IMR-90 (cell line): ENCODE data around the gene ACTBL2. TPM values are rescaled to one million over a fixed set of nuclear protein-coding genes. Genes with fewer than 3 reads are reported as not detected.

Source experiments
- ATAC-seq: fragments of 200-7000 bp; cut with Tn5 transposase; 2 replicates; pipeline ENCODE4 v1.9.1; 2020; ENCODE audit warnings: low read depth, mild to moderate bottlenecking, moderate library complexity
- BruUV-seq: library from RNA; stranded (reverse); fragments of 400-500 nt; replicated peaks from 2 replicates; lab custom pipeline; 2021; lab: Mats Ljungman, UMichigan
- CTCF ChIA-PET: fragments of 300-600 bp; formaldehyde crosslinking; extraction: SDS; loops from one replicate; lab custom pipeline; 2021; ENCODE audit warnings: antibody characterized with exemption; lab: Yijun Ruan, JAX
- POLR2A ChIA-PET: fragments of 300-600 bp; sonication (Branson Sonifier 250); formaldehyde crosslinking; loops from one replicate; lab custom pipeline; 2022; ENCODE audit warnings: antibody characterized with exemption; ENCODE audit not compliant: unreplicated experiment; lab: Charles Lee
- DNase-seq: peaks from one replicate; pipeline ENCODE4 v3.0.0; 2013
- H2AFZ ChIP-seq: replicated peaks from 2 replicates; pipeline ENCODE3; 2013; ENCODE audit warnings: low read length, mild to moderate bottlenecking; ENCODE audit not compliant: poor library complexity
- H2AK5ac ChIP-seq: 2 replicates; pipeline ENCODE4 v1.6.1; 2013; ENCODE audit warnings: low read depth, low read length, inconsistent platforms
- H2AK9ac ChIP-seq: replicated peaks from 2 replicates; pipeline ENCODE3; 2013; ENCODE audit warnings: mild to moderate bottlenecking, low read depth, low read length, moderate library complexity; ENCODE audit not compliant: poor library complexity
- H2BK120ac ChIP-seq: 2 replicates; pipeline ENCODE4 v1.6.1; 2013; ENCODE audit warnings: low read depth, low read length, inconsistent platforms
- H2BK15ac ChIP-seq: 3 replicates; pipeline ENCODE4 v1.6.1; 2013; ENCODE audit warnings: low read depth, low read length, inconsistent platforms
- H2BK20ac ChIP-seq: 2 replicates; pipeline ENCODE4 v1.6.1; 2013; ENCODE audit warnings: low read depth, mild to moderate bottlenecking, inconsistent platforms, low read length, moderate library complexity
- H2BK5ac ChIP-seq: 2 replicates; pipeline ENCODE4 v1.6.1; 2013; ENCODE audit warnings: mild to moderate bottlenecking, low read depth, low read length, inconsistent platforms; ENCODE audit not compliant: poor library complexity, severe bottlenecking
- H3K14ac ChIP-seq: replicated peaks from 2 replicates; pipeline ENCODE4 v1.6.1; 2013; ENCODE audit warnings: low read depth, low read length, inconsistent platforms
- H3K18ac ChIP-seq: 2 replicates; pipeline ENCODE4 v1.6.1; 2013; ENCODE audit warnings: low read depth, low read length, control low read depth
- H3K23ac ChIP-seq: 2 replicates; pipeline ENCODE4 v1.6.1; 2013; ENCODE audit warnings: low read depth, low read length, inconsistent platforms
- H3K27ac ChIP-seq: 2 replicates; pipeline ENCODE4 v1.5.1; 2013; ENCODE audit warnings: mild to moderate bottlenecking, control low read depth, low read length; ENCODE audit not compliant: insufficient read depth
- H3K27me3 ChIP-seq: 2 replicates; pipeline ENCODE4 v1.6.1; 2013; ENCODE audit warnings: low read length; ENCODE audit not compliant: control insufficient read depth, insufficient read depth
- H3K36me3 ChIP-seq: 2 replicates; pipeline ENCODE4 v1.6.1; 2013; ENCODE audit warnings: low read length, mixed read lengths; ENCODE audit not compliant: control insufficient read depth, insufficient read depth
- H3K4ac ChIP-seq: 2 replicates; pipeline ENCODE4 v1.6.1; 2013; ENCODE audit warnings: low read depth, low read length, inconsistent platforms
- H3K4me1 ChIP-seq: 2 replicates; pipeline ENCODE4 v1.6.1; 2013; ENCODE audit warnings: low read length, mixed read lengths; ENCODE audit not compliant: control insufficient read depth, insufficient read depth
- H3K4me2 ChIP-seq: 2 replicates; pipeline ENCODE4 v1.6.1; 2013; ENCODE audit warnings: low read depth, mild to moderate bottlenecking, control low read depth, low read length, moderate library complexity
- H3K4me3 ChIP-seq: 2 replicates; pipeline ENCODE4 v1.5.1; 2013; ENCODE audit warnings: low read depth, mild to moderate bottlenecking, control low read depth, low read length, moderate library complexity; ENCODE audit not compliant: insufficient read depth
- H3K56ac ChIP-seq: 2 replicates; pipeline ENCODE4 v1.6.1; 2013; ENCODE audit warnings: low read length, inconsistent platforms; ENCODE audit not compliant: insufficient read depth; ENCODE audit errors: extremely low read depth
- H3K79me1 ChIP-seq, 2 experiments: 2 replicates each; pipeline ENCODE4 v1.6.1; 2013; ENCODE audit warnings: low read length in 2 of 2, inconsistent platforms in 1 of 2, low read depth in 1 of 2
- H3K9ac ChIP-seq: 2 replicates; pipeline ENCODE4 v1.6.1; 2013; ENCODE audit warnings: low read depth, low read length, control low read depth
- H3K9me1 ChIP-seq: 2 replicates; pipeline ENCODE4 v1.6.1; 2013; ENCODE audit warnings: low read length, inconsistent platforms; ENCODE audit not compliant: insufficient read depth
- H3K9me3 ChIP-seq: 2 replicates; pipeline ENCODE4 v1.6.1; 2013; ENCODE audit warnings: low read length; ENCODE audit not compliant: control insufficient read depth, insufficient read depth
- H4K20me1 ChIP-seq: 2 replicates; pipeline ENCODE4 v1.6.1; 2013; ENCODE audit warnings: low read length, inconsistent platforms; ENCODE audit not compliant: insufficient read depth
- H4K5ac ChIP-seq: 2 replicates; pipeline ENCODE4 v1.6.1; 2013; ENCODE audit warnings: mild to moderate bottlenecking, low read depth, low read length, control low read depth
- H4K8ac ChIP-seq, 2 experiments: 2 replicates each; pipeline ENCODE4 v1.6.1; 2013; ENCODE audit warnings: low read depth in 2 of 2, low read length in 2 of 2, control low read depth in 1 of 2, inconsistent platforms in 1 of 2
- H4K91ac ChIP-seq: 2 replicates; pipeline ENCODE4 v1.6.1; 2013; ENCODE audit warnings: low read depth, low read length, inconsistent platforms; ENCODE audit not compliant: insufficient read depth
- BHLHE40 ChIP-seq: fragments of 150-350 bp; IDR thresholded peaks from 2 replicates; pipeline ENCODE4 v1.6.1; 2016; ENCODE audit warnings: mild to moderate bottlenecking, low read depth, low read length
- CEBPB ChIP-seq: IDR thresholded peaks from 2 replicates; pipeline ENCODE4 v1.6.1; 2012; ENCODE audit warnings: low read depth, low read length, improper control_type of control experiment
- CHD1 ChIP-seq: IDR thresholded peaks from 2 replicates; pipeline ENCODE4 v1.6.1; 2012; ENCODE audit warnings: low read depth, low read length, improper control_type of control experiment
- FOS ChIP-seq: fragments of 150-350 bp; IDR thresholded peaks from 2 replicates; pipeline ENCODE4 v1.6.1; 2016; ENCODE audit warnings: low read depth, low read length
- MAZ ChIP-seq: IDR thresholded peaks from 2 replicates; pipeline ENCODE4 v1.6.1; 2012; ENCODE audit warnings: low read depth, mild to moderate bottlenecking, low read length, improper control_type of control experiment, moderate library complexity, borderline replicate concordance
- MXI1 ChIP-seq: IDR thresholded peaks from 2 replicates; pipeline ENCODE4 v1.6.1; 2012; ENCODE audit warnings: low read depth, mild to moderate bottlenecking, low read length, moderate library complexity, borderline replicate concordance
- NFE2L2 ChIP-seq: fragments of 150-350 bp; IDR thresholded peaks from 2 replicates; pipeline ENCODE4 v1.6.1; 2016; ENCODE audit warnings: low read depth, mild to moderate bottlenecking, low read length
- POLR2A ChIP-seq: IDR thresholded peaks from 2 replicates; pipeline ENCODE4 v1.6.1; 2012; ENCODE audit warnings: mild to moderate bottlenecking, low read depth, low read length
- RAD21 ChIP-seq: IDR thresholded peaks from 2 replicates; pipeline ENCODE4 v1.6.1; 2012; ENCODE audit warnings: low read length, improper control_type of control experiment
- RCOR1 ChIP-seq: IDR thresholded peaks from 2 replicates; pipeline ENCODE4 v1.6.1; 2012; ENCODE audit warnings: mild to moderate bottlenecking, low read length, improper control_type of control experiment; ENCODE audit not compliant: insufficient replicate concordance
- SMC3 ChIP-seq: fragments of 150-350 bp; IDR thresholded peaks from 2 replicates; pipeline ENCODE4 v1.6.1; 2016; ENCODE audit warnings: low read depth, mild to moderate bottlenecking, antibody characterized with exemption, low read length, moderate library complexity
- WGBS, 2 experiments: methylation state at CpG; one replicate each; pipeline versions ENCODE4 v1.1.5 to v1.1.7; 2013; ENCODE audit warnings: missing lambda C conversion rate in 2 of 2; ENCODE audit not compliant: insufficient read length in 1 of 2; ENCODE audit errors: extremely low coverage in 2 of 2; 5-methylcytosine and 5-hydroxymethylcytosine counted together
- dilution Hi-C: fragments of 300-500 bp; cut with HindIII; formaldehyde crosslinking; loops from one replicate; pipeline ENCODE4 v1.14.3; 2018; ENCODE audit warnings: low sequenced_read_pairs; ENCODE audit not compliant: unreplicated experiment
- in situ Hi-C: fragments of 300-500 bp; cut with MboI; formaldehyde crosslinking; loops from 3 replicates; pipeline ENCODE4 v1.14.3; 2019; ENCODE audit warnings: low sequenced_read_pairs, inconsistent platforms, mixed read lengths
- intact Hi-C: fragments of 100-400 bp; cut with micrococcal nuclease; formaldehyde crosslinking; loops from 2 replicates; pipeline ENCODE4 v1.10.0; 2022
- polyA plus RNA-seq, 3 experiments: library from polyadenylated mRNA; depleted of rRNA; stranded (reverse); fragments of >200 nt; gene quantifications; 2 replicates each; pipeline ENCODE4 v1.2.3, GENCODE V29; 2012; ENCODE audit warnings: low replicate concordance in 1 of 3
- total RNA-seq: library from RNA; depleted of rRNA; stranded (reverse); fragments of >200 nt; gene quantifications from 2 replicates; pipeline ENCODE4 v1.2.3, GENCODE V29; 2012
- TF ChIP-seq, protein P1 (sequence below): fragments of 150-350 bp; IDR thresholded peaks from 2 replicates; pipeline ENCODE4 v1.6.1; 2017; ENCODE audit warnings: mild to moderate bottlenecking, antibody characterized with exemption, low read length, low read depth
- TF ChIP-seq, protein P2 (sequence below): conservative IDR thresholded peaks from 2 replicates; pipeline ENCODE4 v1.5.1; 2012; ENCODE audit warnings: mild to moderate bottlenecking, low read depth, low read length, improper control_type of control experiment

Gene ACTBL2
- total and polyA plus RNA-seq, 2 of the 4 experiments (the other 2 are of a cell fraction) = 0.29 to 1.6 TPM

DNA sequence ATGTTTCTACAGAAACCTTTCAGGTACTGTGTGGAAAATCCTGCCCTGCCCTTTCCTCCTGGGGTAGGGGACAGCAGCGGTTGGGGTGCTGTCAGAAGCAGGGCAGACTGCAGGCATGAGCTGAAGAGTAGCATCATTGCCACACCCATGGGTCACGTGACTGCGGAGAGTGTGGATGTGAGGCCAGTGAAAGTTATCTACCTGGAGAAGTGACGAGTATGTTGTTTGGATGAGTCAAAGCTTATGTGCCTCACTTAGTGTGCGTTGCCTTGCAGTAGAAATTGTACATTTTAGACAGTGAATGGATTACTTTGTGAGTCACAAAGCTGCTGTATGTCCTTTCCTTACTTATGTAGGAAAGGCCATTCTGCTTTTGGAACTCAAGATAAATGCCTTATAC is 21.7 kb upstream of the ACTBL2 start:
- DNase-seq = peak; percentile 56
- POLR2A ChIA-PET = no interaction called here
- 0 out of 4 replicates have a peak overlapping the region, but pooled peaks of 1 of the 2 experiments have one; percentile 1 for H4K8ac ChIP-seq
- H2AFZ ChIP-seq = peak overlapping the region; percentile 35
- H3K9ac ChIP-seq = no peak overlapping the region
- in situ Hi-C loops = loop anchor here (10.0 kb wide), 2 partner anchors 380 to 960 kb away; partner anchors contain the start of gene PLK2
- intact Hi-C loops = no loop called here
- H3K14ac ChIP-seq = no peak overlapping the region
- no peak overlapping the region for H2BK20ac ChIP-seq
- TF ChIP-seq, protein P1, sequence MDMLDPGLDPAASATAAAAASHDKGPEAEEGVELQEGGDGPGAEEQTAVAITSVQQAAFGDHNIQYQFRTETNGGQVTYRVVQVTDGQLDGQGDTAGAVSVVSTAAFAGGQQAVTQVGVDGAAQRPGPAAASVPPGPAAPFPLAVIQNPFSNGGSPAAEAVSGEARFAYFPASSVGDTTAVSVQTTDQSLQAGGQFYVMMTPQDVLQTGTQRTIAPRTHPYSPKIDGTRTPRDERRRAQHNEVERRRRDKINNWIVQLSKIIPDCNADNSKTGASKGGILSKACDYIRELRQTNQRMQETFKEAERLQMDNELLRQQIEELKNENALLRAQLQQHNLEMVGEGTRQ = peak; percentile 49
- TF ChIP-seq BHLHE40 (0 out of 2 replicates have a peak, but pooled peaks have one; percentile 17), NFE2L2 (no peak), MAZ (no peak), SMC3 (no peak), RAD21 (no peak), CEBPB (no peak), POLR2A (no peak), MXI1 (no peak), FOS (no peak), CHD1 (no peak), RCOR1 (no peak)
- TF ChIP-seq, protein P2, sequence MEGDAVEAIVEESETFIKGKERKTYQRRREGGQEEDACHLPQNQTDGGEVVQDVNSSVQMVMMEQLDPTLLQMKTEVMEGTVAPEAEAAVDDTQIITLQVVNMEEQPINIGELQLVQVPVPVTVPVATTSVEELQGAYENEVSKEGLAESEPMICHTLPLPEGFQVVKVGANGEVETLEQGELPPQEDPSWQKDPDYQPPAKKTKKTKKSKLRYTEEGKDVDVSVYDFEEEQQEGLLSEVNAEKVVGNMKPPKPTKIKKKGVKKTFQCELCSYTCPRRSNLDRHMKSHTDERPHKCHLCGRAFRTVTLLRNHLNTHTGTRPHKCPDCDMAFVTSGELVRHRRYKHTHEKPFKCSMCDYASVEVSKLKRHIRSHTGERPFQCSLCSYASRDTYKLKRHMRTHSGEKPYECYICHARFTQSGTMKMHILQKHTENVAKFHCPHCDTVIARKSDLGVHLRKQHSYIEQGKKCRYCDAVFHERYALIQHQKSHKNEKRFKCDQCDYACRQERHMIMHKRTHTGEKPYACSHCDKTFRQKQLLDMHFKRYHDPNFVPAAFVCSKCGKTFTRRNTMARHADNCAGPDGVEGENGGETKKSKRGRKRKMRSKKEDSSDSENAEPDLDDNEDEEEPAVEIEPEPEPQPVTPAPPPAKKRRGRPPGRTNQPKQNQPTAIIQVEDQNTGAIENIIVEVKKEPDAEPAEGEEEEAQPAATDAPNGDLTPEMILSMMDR = no peak
- no peaks in the 10 kb centered on the region for H4K20me1 ChIP-seq
- H2BK5ac ChIP-seq = peak overlapping the region; percentile 3
- peaks cover 8% of the 10 kb centered on the region for H3K4me1 ChIP-seq
- dilution Hi-C loops = no loop called here
- peak overlapping the region; percentile 37; the same call in 1 of the 2 replicates for H3K4ac ChIP-seq
- no peak overlapping the region; the same call in 1 of the 2 replicates for H3K18ac ChIP-seq
- H3K27me3 ChIP-seq = no peaks in the 10 kb centered on the region
- no peak overlapping the region; the same call in 1 of the 2 replicates for H4K5ac ChIP-seq
- H3K4me3 ChIP-seq = no peak overlapping the region
- no peak for ATAC-seq
- no peak overlapping the region for H3K56ac ChIP-seq
- peaks cover 5% of the 10 kb centered on the region; the same call in 1 of the 2 replicates for H3K9me1 ChIP-seq
- no peaks in the 10 kb centered on the region for H3K79me1 ChIP-seq
- WGBS, 2 experiments = 94% methylated on average over 2 of the region's 5 CpGs; no CpG with 5 or more reads in 1 of the 2 experiments
- peak overlapping the region; percentile 81; the same call in 1 of the 2 replicates for H2AK5ac ChIP-seq
- H4K91ac ChIP-seq = no peak overlapping the region
- no peaks in the 10 kb centered on the region for H3K36me3 ChIP-seq
- H2BK120ac ChIP-seq = peak overlapping the region; percentile 39
- H2AK9ac ChIP-seq = no peak overlapping the region
- H3K4me2 ChIP-seq = no peak overlapping the region
- no peak overlapping the region for H3K23ac ChIP-seq
- no peaks in the 10 kb centered on the region for H3K9me3 ChIP-seq
- H2BK15ac ChIP-seq = peak overlapping the region; percentile 12; the same call in 1 of the 3 replicates
- H3K27ac ChIP-seq = no peak overlapping the region
- CTCF ChIA-PET = no interaction called here
- no TSS peak for BruUV-seq
